ENCODE measurements around the gene C1orf159.
"Not testable (repeated sequence)": the region's sequence is repeated elsewhere in the genome, so short reads cannot be mapped to it uniquely, and the experiment has no call there.

Gene C1orf159

DNA sequence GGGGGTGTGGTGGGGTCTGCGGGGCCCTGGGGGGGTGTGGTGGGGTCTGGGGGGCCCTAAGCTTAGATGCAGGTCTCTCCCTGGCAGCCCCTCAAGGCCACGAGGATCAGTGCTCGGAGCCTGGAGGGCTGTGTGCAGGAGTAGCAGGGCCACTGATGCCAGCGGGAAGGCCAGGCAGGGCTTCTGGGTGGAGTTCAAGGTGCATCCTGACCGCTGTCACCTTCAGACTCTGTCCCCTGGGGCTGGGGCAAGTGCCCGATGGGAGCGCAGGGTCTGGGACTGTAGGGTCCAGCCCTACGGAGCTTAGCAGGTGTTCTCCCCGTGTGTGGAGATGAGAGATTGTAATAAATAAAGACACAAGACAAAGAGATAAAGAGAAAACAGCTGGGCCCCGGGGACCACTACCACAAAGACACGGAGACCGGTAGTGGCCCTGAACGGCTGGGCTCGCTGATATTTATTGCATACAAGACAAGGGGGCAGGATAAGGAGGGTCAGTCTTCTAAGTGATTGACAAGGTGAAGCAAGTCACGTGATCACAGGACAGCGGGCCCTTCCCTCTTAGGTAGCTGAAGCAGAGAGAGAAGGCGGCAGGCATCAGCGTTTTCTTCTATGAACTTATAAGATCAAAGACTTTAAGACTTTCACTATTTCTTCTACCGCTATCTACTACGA is 50.5 kb downstream of the C1orf159 start:
- DNase-seq = no peak

- DNase-seq = peak; percentile 67
These were observed 51.7 kb downstream of the C1orf159 start for GRCh38 chr1:1063945-1064831.

DNA sequence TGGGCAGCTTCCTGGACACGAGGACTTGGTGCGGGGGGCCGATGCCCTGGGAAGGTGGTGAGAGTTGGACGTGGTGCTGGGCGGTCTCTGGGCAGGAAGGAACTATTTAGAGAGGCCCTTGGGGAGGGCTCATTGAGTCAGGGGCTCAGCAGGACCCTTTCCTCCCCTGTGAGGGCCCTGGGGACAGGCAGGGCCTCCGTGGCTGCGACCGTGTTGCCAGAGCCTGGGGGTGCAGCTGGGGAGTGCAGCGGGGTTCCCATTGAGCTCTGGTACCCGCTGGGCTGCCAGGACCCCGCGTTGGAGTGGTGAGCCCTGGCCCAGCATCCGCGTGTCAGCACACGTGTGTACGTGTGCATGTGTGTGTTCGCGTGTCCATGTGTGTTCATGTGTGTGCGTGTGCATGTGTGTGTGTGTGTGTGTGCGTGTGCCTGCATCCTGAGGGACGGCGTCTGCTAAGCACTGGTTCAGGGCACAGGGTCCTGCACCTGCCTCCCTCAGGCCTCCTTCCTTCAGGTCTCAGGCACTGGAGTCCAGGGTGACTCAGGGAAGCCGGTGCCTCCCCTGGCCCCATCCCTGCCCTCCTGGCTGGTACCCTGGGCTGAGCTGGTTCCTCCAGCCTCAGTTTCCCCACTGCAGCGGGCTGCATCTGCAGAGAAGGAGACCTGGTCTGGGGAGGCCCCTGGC is 52.5 kb downstream of the C1orf159 start:
- no peak for DNase-seq

GRCh38 chr1:1062348-1063163 is 53.3 kb downstream of the C1orf159 start:
- no peak for DNase-seq

- DNase-seq = no peak
These were observed 54.1 kb downstream of the C1orf159 start for GRCh38 chr1:1061682-1062345.

DNA sequence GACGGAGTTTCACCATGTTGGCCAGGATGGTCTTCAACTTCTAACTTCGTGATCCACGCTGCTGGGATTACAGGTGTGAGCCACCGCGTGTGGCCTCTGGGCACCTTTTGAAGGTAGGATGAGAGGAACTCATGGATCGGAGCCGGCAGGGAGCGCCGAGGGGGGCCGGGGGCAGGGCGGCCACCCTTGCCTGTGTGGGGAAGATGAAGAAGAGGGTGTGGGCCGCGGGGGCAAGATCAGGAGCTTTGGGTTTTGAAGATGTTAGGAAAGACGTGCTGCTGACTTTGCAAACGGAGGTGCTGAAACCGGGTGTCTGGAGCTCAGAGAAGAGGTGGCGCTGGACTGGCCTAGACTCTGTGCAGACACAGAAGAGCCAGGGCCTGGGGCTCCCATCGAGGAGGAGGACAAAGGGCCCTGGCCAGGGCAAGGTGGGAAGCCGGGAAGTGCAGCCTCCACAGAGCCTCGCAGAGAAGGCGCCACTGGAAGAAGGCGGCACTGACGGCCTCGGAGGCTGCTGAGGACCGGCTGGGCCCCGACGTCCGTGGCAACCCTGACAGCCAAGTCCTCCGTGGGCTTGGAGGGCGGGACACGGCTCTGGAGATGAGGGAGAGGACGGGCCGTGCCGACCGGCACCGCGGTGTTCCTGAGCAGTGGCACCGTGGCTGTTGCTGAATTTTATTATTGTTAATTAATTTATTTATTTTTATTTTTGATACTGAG is 55.4 kb downstream of the C1orf159 start:
- no peak for DNase-seq

DNA sequence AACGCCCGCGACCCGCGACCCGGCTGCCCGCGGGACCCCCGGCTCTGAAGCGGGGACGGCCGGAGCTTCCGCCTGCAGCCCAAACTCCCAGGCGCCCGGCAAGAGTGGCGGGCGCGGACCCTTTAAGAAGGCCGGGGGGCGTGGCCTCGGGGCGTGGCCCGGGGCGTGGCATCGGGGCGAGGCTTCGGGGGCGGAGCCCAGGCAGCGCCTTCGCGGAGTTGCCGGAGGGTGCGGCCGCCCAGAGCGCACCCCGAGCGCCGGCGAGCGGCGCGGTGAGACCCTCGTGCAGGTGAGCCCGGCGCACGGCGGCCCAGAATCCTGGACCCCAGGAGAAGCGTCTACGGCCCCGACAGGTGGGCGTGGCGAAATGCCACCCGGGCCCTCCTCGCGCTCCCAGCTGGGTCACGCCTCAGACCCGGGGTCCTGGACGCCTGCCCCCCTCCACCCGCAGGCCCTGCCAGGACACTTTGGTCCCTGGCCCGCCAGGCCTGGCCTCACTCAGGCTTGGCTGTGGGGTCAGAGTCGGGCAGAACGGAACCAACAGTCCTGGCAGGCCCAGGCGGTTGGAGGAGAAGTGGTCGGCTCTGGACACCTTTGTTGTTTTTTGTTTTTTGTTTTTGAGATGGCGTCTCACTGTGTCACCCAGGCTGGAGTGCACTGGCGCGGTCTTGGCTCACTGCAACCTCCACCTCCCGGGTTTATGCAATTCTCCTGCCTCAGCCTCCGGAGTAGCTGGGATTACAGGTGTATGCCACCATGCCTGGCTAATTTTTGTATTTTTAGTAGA is 56.2 kb downstream of the C1orf159 start:
- DNase-seq = peak; percentile 68

GRCh38 chr1:1058921-1059493 is 56.9 kb downstream of the C1orf159 start:
- no peak for DNase-seq

DNA sequence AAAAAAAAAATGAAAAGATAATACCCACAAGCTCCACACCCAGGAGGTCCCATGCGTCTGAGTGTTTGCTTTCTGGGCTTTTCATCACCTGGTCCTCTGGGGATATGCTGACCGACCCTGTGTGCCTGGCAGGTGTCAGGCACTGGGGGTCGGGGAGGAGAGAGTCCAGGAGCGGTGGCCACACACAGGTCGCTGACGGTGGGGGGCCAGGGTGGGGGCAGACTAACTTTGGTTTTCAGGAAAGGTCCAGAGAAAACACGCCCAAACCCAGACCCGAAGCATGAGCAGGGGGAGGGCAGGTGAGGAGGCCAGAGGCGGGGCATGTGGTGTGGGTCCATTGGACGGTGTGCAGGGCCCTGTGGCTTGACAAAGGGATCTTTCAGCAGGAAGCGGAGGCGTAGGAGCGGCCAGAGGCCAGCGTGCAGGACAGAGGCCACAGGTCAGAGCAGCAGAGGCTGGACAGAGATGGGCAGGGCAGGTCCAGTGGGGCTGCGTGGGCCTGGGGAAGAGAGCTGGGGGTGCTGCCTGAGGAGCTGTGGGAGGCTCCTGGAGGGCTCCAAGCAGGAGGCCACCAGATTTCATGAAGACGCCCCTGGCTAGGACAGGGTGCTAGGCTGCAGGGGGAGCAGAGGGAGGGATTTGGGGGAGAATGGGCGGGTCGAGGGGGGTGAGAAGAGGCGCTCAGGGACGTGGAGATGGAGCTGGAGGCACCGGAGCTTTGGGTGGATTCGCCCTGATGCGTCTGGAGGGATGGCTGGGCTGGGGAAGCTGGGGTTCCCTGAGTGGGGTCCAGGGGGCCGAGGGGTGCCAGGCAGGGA is 57.6 kb downstream of the C1orf159 start:
- DNase-seq = no peak

- not testable (repeated sequence) for DNase-seq
These were observed 58.2 kb downstream of the C1orf159 start for GRCh38 chr1:1057769-1058087.

- no peak for DNase-seq
These were observed 59.8 kb downstream of the C1orf159 start for GRCh38 chr1:1055841-1056736.

GRCh38 chr1:1054971-1055370 is 60.9 kb downstream of the C1orf159 start:
- no peak for DNase-seq

DNA sequence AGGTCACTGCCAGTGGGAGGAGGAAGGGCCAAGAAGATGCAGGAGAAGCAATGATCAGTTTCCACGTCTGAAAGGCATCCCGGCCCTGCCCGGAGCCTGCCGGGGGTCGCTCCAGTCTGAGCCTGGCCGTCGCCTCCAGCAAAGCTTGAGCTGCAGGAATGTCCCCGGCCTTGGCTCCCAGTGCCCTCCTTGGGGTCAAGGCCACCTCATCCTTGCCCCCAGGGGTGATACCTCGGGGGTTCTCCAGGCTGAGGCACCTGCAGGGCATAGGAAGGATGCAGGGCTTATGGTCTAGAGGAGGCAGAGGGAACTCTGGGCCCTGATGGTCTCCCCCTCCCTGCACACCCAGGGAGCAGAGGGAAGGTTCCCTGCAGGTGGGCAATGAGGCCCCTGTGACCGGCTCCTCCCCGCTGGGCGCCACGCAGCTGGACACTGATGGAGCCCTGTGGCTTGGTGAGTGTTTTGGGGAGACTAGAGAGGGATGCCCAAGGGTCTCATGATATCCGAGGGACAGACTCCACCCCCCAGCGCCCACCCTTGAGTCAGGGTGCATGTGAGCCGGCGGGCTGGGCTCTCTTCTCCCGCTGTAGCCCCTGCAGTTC is 61.7 kb downstream of the C1orf159 start:
- no peak for DNase-seq

GRCh38 chr1:1053682-1054081 is 62.2 kb downstream of the C1orf159 start:
- no peak for DNase-seq

DNA sequence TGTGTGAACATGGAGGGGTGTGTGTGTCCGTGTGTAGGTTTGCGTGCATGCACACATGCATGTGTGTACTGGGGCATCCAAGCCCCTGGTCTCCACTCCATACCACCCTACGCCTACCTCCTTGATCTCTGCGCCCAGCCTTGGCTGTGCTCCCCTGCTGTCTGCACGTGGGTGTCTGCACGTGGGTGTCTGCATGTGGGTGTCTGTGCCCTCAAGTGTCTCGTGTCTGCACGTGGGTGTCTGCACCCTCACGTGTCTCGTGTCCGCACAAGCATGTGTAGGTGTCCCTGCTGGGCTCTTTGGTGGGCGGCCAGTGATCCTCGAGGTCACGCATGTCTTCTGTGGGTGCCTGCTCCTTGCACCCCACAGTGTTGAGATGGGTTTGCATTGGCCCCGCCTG is 62.9 kb downstream of the C1orf159 start:
- DNase-seq = no peak

GRCh38 chr1:1052003-1052840 is 63.7 kb downstream of the C1orf159 start:
- DNase-seq = no peak
